DND-41 (cell line): ENCODE measurements around the gene TCF7L2.

Source experiments
- ATAC-seq: fragments of 200-7000 bp; cut with Tn5 transposase; 3 replicates; pipeline ENCODE4 v1.9.1; 2021; ENCODE audit warnings: low read depth; ENCODE audit not compliant: insufficient read depth
- DNase-seq: peaks from one replicate; pipeline ENCODE4 v3.0.0-alpha.2; 2020
- H2AFZ ChIP-seq: 2 replicates; pipeline ENCODE4 v1.6.0; 2012; ENCODE audit warnings: low read depth, low read length
- H3K27ac ChIP-seq: 2 replicates; pipeline ENCODE4 v1.5.1; 2012; ENCODE audit warnings: low read length, inconsistent platforms
- H3K27me3 ChIP-seq: fragments of 200-600 bp; sonication (generic); 2 replicates; pipeline ENCODE4 v1.6.0; 2012; ENCODE audit warnings: low read length, mild to moderate bottlenecking, inconsistent platforms; ENCODE audit not compliant: insufficient read depth, poor library complexity
- H3K36me3 ChIP-seq: 2 replicates; pipeline ENCODE4 v1.5.1; 2012; ENCODE audit warnings: low read length, inconsistent platforms; ENCODE audit not compliant: insufficient read depth
- H3K4me1 ChIP-seq: 2 replicates; pipeline ENCODE4 v1.5.1; 2012; ENCODE audit warnings: mild to moderate bottlenecking, low read length; ENCODE audit not compliant: insufficient read depth
- H3K4me2 ChIP-seq: 2 replicates; pipeline ENCODE4 v1.6.0; 2012; ENCODE audit warnings: mild to moderate bottlenecking, moderate library complexity, low read length, inconsistent platforms; ENCODE audit not compliant: insufficient read depth
- H3K4me3 ChIP-seq, 2 experiments: fragments of 200-600 bp in 1 of 2; shearing (Covaris generic) in 1 of 2; 2 replicates each; pipeline ENCODE4 v1.5.1; 2012 to 2016; ENCODE audit warnings: inconsistent platforms in 2 of 2, low read length in 2 of 2, mild to moderate bottlenecking in 2 of 2, low read depth in 1 of 2, moderate library complexity in 1 of 2
- H3K79me2 ChIP-seq: 2 replicates; pipeline ENCODE4 v1.6.0; 2012; ENCODE audit warnings: low read length, inconsistent platforms; ENCODE audit not compliant: insufficient read depth
- H3K9ac ChIP-seq: 2 replicates; pipeline ENCODE4 v1.6.0; 2012; ENCODE audit warnings: low read depth, mild to moderate bottlenecking, inconsistent platforms, low read length, moderate library complexity
- H3K9me3 ChIP-seq: 2 replicates; pipeline ENCODE4 v1.5.1; 2012; ENCODE audit warnings: low read length, moderate library complexity, mild to moderate bottlenecking, inconsistent platforms; ENCODE audit not compliant: insufficient read depth, severe bottlenecking
- H4K20me1 ChIP-seq: 2 replicates; pipeline ENCODE4 v1.6.0; 2012; ENCODE audit warnings: low read length; ENCODE audit not compliant: insufficient read depth
- CTCF ChIP-seq: IDR thresholded peaks from 2 replicates; pipeline ENCODE4 v1.5.1; 2012; ENCODE audit warnings: borderline replicate concordance, low read length, moderate library complexity, mild to moderate bottlenecking; ENCODE audit not compliant: poor library complexity, severe bottlenecking; ENCODE audit errors: extremely low read depth
- EZH2 ChIP-seq: IDR thresholded peaks from 3 replicates; pipeline ENCODE4 v1.6.1; 2012; ENCODE audit warnings: borderline replicate concordance, low read depth, mild to moderate bottlenecking, moderate library complexity, low read length, inconsistent platforms; ENCODE audit not compliant: severe bottlenecking

TCF7L2 gene

GRCh38 chr10:113111260-113111659 is 161.2 kb downstream of the TCF7L2 start:
- Histone ChIP-seq H3K27ac (no peak overlapping the region), H4K20me1 (peaks cover 21% of the 10 kb centered on the region; the same call in 1 of the 2 replicates), H3K9me3 (no peaks in the 10 kb centered on the region), H3K79me2 (no peaks in the 10 kb centered on the region), H3K9ac (no peak overlapping the region), H3K36me3 (no peaks in the 10 kb centered on the region), H3K4me2 (no peak overlapping the region), H2AFZ (no peak overlapping the region), H3K27me3 (no peaks in the 10 kb centered on the region), H3K4me3 (no peak overlapping the region), H3K4me1 (no peaks in the 10 kb centered on the region)
- DNase-seq (no peak), ATAC-seq (no peak)
- TF ChIP-seq CTCF (no peak), EZH2 (no peak)

GRCh38 chr10:113111900-113112853 is 162.1 kb downstream of the TCF7L2 start:
- Histone ChIP-seq H4K20me1 (peaks cover 21% of the 10 kb centered on the region; the same call in 1 of the 2 replicates), H3K4me2 (no peak overlapping the region), H2AFZ (no peak overlapping the region), H3K27me3 (no peaks in the 10 kb centered on the region), H3K9me3 (no peaks in the 10 kb centered on the region), H3K4me3 (no peak overlapping the region), H3K79me2 (no peaks in the 10 kb centered on the region), H3K4me1 (no peaks in the 10 kb centered on the region), H3K27ac (no peak overlapping the region), H3K36me3 (no peaks in the 10 kb centered on the region), H3K9ac (no peak overlapping the region)
- ATAC-seq (no peak), DNase-seq (no peak)
- TF ChIP-seq CTCF, result no peak
- TF ChIP-seq EZH2, result no peak

GRCh38 chr10:113113241-113113640 is 163.2 kb downstream of the TCF7L2 start:
- H2AFZ ChIP-seq, result no peak overlapping the region
- no peak overlapping the region for H3K9ac ChIP-seq
- H3K9me3 ChIP-seq, result no peaks in the 10 kb centered on the region
- H3K4me3 ChIP-seq, result no peak overlapping the region
- DNase-seq (no peak), ATAC-seq (no peak)
- H4K20me1 ChIP-seq, result peaks cover 18% of the 10 kb centered on the region; the same call in 1 of the 2 replicates
- no peaks in the 10 kb centered on the region for H3K36me3 ChIP-seq
- no peaks in the 10 kb centered on the region for H3K27me3 ChIP-seq
- no peak overlapping the region for H3K27ac ChIP-seq
- no peaks in the 10 kb centered on the region for H3K79me2 ChIP-seq
- no peaks in the 10 kb centered on the region for H3K4me1 ChIP-seq
- TF ChIP-seq EZH2, result no peak
- TF ChIP-seq CTCF, result no peak
- H3K4me2 ChIP-seq, result no peak overlapping the region
